B cell (primary cell): ENCODE measurements around the gene TAF4. TPM values are rescaled to one million over a fixed set of nuclear protein-coding genes. Genes with fewer than 3 reads are reported as not detected.

Experiments used
- ATAC-seq: fragments of 200-7000 bp; cut with Tn5 transposase; one replicate; pipeline ENCODE4 v1.10.0; 2021; ENCODE audit warnings: low read depth, mild to moderate bottlenecking, moderate number of reproducible peaks, moderate library complexity
- CTCF ChIA-PET: fragments of 350-600 bp; sonication (Branson Sonifier 250); formaldehyde crosslinking; loops from one replicate; lab custom pipeline; 2021; ENCODE audit warnings: antibody characterized with exemption, inconsistent platforms; lab: Charles Lee
- POLR2A ChIA-PET: fragments of 350-600 bp; sonication (Branson Sonifier 250); formaldehyde crosslinking; loops from one replicate; lab custom pipeline; 2021; ENCODE audit warnings: antibody characterized with exemption; lab: Charles Lee
- DNase-seq: peaks from one replicate; pipeline ENCODE4 v3.0.0; 2013
- H2AFZ ChIP-seq: 2 replicates; pipeline ENCODE4 v1.6.1; 2012; ENCODE audit warnings: mild to moderate bottlenecking, low read depth, low read length; ENCODE audit not compliant: insufficient read depth, poor library complexity, severe bottlenecking
- H3K27ac ChIP-seq, 2 donors: 1 replicate in 1 of 2; 2 replicates in 1 of 2; pipeline ENCODE4 v1.5.1; 2012 to 2013; ENCODE audit warnings: low read length in 2 of 2, mild to moderate bottlenecking in 2 of 2, moderate library complexity in 1 of 2
- H3K27me3 ChIP-seq, 4 experiments: fragments of 200-600 bp in 1 of 4; sonication (generic) in 1 of 4; replicated peaks in 1 of 4; 1 replicate in 2 of 4; 2 replicates in 2 of 4; pipeline versions ENCODE4 v1.6.1 to v1.7.0; 2013 to 2016; ENCODE audit warnings: low read length in 3 of 4, mild to moderate bottlenecking in 2 of 4, mixed read lengths in 1 of 4, moderate library complexity in 1 of 4; ENCODE audit not compliant: insufficient read depth in 4 of 4, control insufficient read depth in 3 of 4; ENCODE audit errors: control extremely low read depth in 1 of 4
- H3K36me3 ChIP-seq, 2 experiments: replicated peaks in 1 of 2; 1 replicate in 1 of 2; 2 replicates in 1 of 2; pipeline versions ENCODE4 v1.6.1 to v1.7.1; 2013; ENCODE audit warnings: low read length in 1 of 2; ENCODE audit not compliant: insufficient read depth in 2 of 2, control insufficient read depth in 1 of 2; ENCODE audit errors: control extremely low read depth in 1 of 2, extremely low read depth in 1 of 2
- H3K4me1 ChIP-seq, 2 donors: fragments of 200-600 bp in 1 of 2; sonication (generic) in 1 of 2; 1 replicate in 1 of 2; 2 replicates in 1 of 2; pipeline versions ENCODE4 v1.5.1 to v1.6.1; 2013 to 2017; ENCODE audit warnings: low read length in 2 of 2; ENCODE audit not compliant: control insufficient read depth in 2 of 2, insufficient read depth in 2 of 2
- H3K4me2 ChIP-seq: replicated peaks from 2 replicates; pipeline ENCODE3; 2012; ENCODE audit warnings: mild to moderate bottlenecking, low read depth, low read length; ENCODE audit not compliant: poor library complexity, severe bottlenecking
- H3K4me3 ChIP-seq, 5 experiments: fragments of 200-600 bp in 1 of 5; sonication (generic) in 1 of 5; 1 replicate in 3 of 5; 2 replicates in 2 of 5; pipeline versions ENCODE4 v1.5.1 to v1.7.0; 2011 to 2016; ENCODE audit warnings: low read length in 4 of 5, mild to moderate bottlenecking in 4 of 5, low read depth in 2 of 5, control low read depth in 1 of 5, moderate library complexity in 1 of 5; ENCODE audit not compliant: insufficient read depth in 1 of 5; ENCODE audit errors: control extremely low read depth in 1 of 5, extremely low read depth in 1 of 5
- H3K79me2 ChIP-seq: fragments of 200-600 bp; sonication (generic); one replicate; pipeline ENCODE4 v1.6.0; 2016; ENCODE audit warnings: low read length; ENCODE audit not compliant: control insufficient read depth, insufficient read depth
- H3K9ac ChIP-seq: fragments of 200-600 bp; sonication (generic); 2 replicates; pipeline ENCODE4 v1.6.1; 2017; ENCODE audit warnings: mild to moderate bottlenecking, low read length, moderate library complexity
- H3K9me3 ChIP-seq, 3 donors: one replicate each; pipeline versions ENCODE4 v1.6.1 to v1.7.1; 2013; ENCODE audit warnings: low read length in 2 of 3; ENCODE audit not compliant: control insufficient read depth in 2 of 3, insufficient read depth in 1 of 3; ENCODE audit errors: control extremely low read depth in 1 of 3
- H4K20me1 ChIP-seq: 2 replicates; pipeline ENCODE4 v1.6.0; 2012; ENCODE audit warnings: mild to moderate bottlenecking, low read length; ENCODE audit not compliant: insufficient read depth, control insufficient read depth, poor library complexity, severe bottlenecking
- H3K27ac Mint-ChIP-seq: one replicate; pipeline ENCODE4 v1.8.0; 2021; ENCODE audit warnings: mixed read lengths
- H3K27me3 Mint-ChIP-seq: one replicate; pipeline ENCODE4 v1.8.0; 2021; ENCODE audit warnings: mixed read lengths
- H3K4me1 Mint-ChIP-seq: one replicate; pipeline ENCODE4 v1.8.0; 2021; ENCODE audit warnings: mixed read lengths
- H3K4me3 Mint-ChIP-seq: one replicate; pipeline ENCODE4 v1.8.0; 2021; ENCODE audit warnings: mixed read lengths
- H3K9me3 Mint-ChIP-seq: one replicate; pipeline ENCODE4 v1.8.0; 2022; ENCODE audit warnings: mixed read lengths; ENCODE audit not compliant: insufficient read depth
- CTCF ChIP-seq: fragments of 200-600 bp; IDR thresholded peaks from one replicate; pipeline ENCODE4 v1.8.0; 2022; ENCODE audit warnings: antibody characterized with exemption, mild to moderate bottlenecking
- EZH2 ChIP-seq: IDR thresholded peaks from 2 replicates; pipeline ENCODE4 v1.6.1; 2012; ENCODE audit warnings: borderline replicate concordance, low read depth, mild to moderate bottlenecking, moderate library complexity, low read length; ENCODE audit not compliant: insufficient read depth, poor library complexity, severe bottlenecking
- WGBS: methylation state at CpG from one replicate; pipeline ENCODE4 v1.1.5; 2013; ENCODE audit warnings: missing lambda C conversion rate; ENCODE audit not compliant: insufficient coverage; 5-methylcytosine and 5-hydroxymethylcytosine counted together
- intact Hi-C: fragments of 100-400 bp; cut with micrococcal nuclease; formaldehyde crosslinking; loops from one replicate; pipeline ENCODE4 v1.10.0; 2022
- polyA plus RNA-seq: library from polyadenylated mRNA; depleted of rRNA; stranded (reverse); fragments of >200 nt; gene quantifications from 2 replicates; pipeline ENCODE4 v1.2.3, GENCODE V29; 2012
- total RNA-seq, 2 donors: library from RNA; stranded (reverse); fragments of 120-200 nt in 1 of 2; gene quantifications; 1 replicate in 1 of 2; 2 replicates in 1 of 2; pipeline versions ENCODE4 v1.2.3 to v1.2.4, GENCODE V29; 2013 to 2022

Gene TAF4
- total and polyA plus RNA-seq, 2 donors (not counting 1 experiment from before 2014, with no cell fraction given): 13.9 to 39.5 TPM

GRCh38 chr20:61968932-61969331 is 96.7 kb downstream of the TAF4 start:
- Mint-ChIP-seq H3K9me3 (no peaks in the 10 kb centered on the region), H3K4me1 (no peaks in the 10 kb centered on the region), H3K27ac (no peak overlapping the region), H3K27me3 (peaks cover 4% of the 10 kb centered on the region), H3K4me3 (no peak overlapping the region)
- H3K79me2 ChIP-seq: no peaks in the 10 kb centered on the region
- H4K20me1 ChIP-seq: no peaks in the 10 kb centered on the region
- no peaks in the 10 kb centered on the region for H3K4me1 ChIP-seq
- no peak for ATAC-seq
- ChIA-PET POLR2A (no interaction called here), CTCF (no interaction called here)
- no peaks in the 10 kb centered on the region for H3K9me3 ChIP-seq
- no peak for DNase-seq
- peaks cover 1 to 16% of the 10 kb centered on the region in 2 experiments for H3K36me3 ChIP-seq
- H3K4me3 ChIP-seq: no peak overlapping the region
- TF ChIP-seq EZH2: no peak
- no peak for TF ChIP-seq CTCF
- H3K27me3 ChIP-seq: peaks cover 0 to 13% (median 2%) of the 10 kb centered on the region in 4 experiments
- WGBS: 90% methylated on average over 11 of the region's 11 CpGs
- H2AFZ ChIP-seq: no peak overlapping the region
- intact Hi-C loops: no loop called here
- H3K4me2 ChIP-seq: no peak overlapping the region
- no peak overlapping the region for H3K27ac ChIP-seq
- no peak overlapping the region for H3K9ac ChIP-seq

GRCh38 chr20:61968036-61968810 is 97.5 kb downstream of the TAF4 start:
- intact Hi-C loops: no loop called here
- ChIA-PET POLR2A (no interaction called here), CTCF (no interaction called here)
- DNase-seq (no peak), ATAC-seq (no peak)
- Histone ChIP-seq H3K79me2 (no peaks in the 10 kb centered on the region), H3K4me2 (no peak overlapping the region), H3K27me3 (peaks cover 0 to 13% (median 2%) of the 10 kb centered on the region in 4 experiments), H2AFZ (no peak overlapping the region), H4K20me1 (no peaks in the 10 kb centered on the region), H3K4me1 (no peaks in the 10 kb centered on the region), H3K9ac (no peak overlapping the region), H3K4me3 (no peak overlapping the region), H3K36me3 (peaks cover 0 to 9% of the 10 kb centered on the region in 2 experiments), H3K9me3 (no peaks in the 10 kb centered on the region), H3K27ac (no peak overlapping the region)
- no peaks in the 10 kb centered on the region for H3K9me3 Mint-ChIP-seq
- WGBS: 97% methylated on average over 20 of the region's 22 CpGs
- H3K4me3 Mint-ChIP-seq: no peak overlapping the region
- TF ChIP-seq EZH2 (no peak), CTCF (no peak)
- H3K4me1 Mint-ChIP-seq: no peaks in the 10 kb centered on the region
- no peak overlapping the region for H3K27ac Mint-ChIP-seq
- peaks cover 4% of the 10 kb centered on the region for H3K27me3 Mint-ChIP-seq
